DMS153 treated with DMSO at 0.1 percent for 48 hours (cell line): Measurements from ENCODE around the gene PDCD1.
"Not testable (repeated sequence)": the region's sequence is repeated elsewhere in the genome, so short reads cannot be mapped to it uniquely, and the experiment has no call there.

Experiments used
- DNase-seq: peaks from one replicate; lab custom pipeline; 2025; ENCODE audit not compliant: unreplicated experiment; lab: John Stamatoyannopoulos, UW

The PDCD1 gene

DNA sequence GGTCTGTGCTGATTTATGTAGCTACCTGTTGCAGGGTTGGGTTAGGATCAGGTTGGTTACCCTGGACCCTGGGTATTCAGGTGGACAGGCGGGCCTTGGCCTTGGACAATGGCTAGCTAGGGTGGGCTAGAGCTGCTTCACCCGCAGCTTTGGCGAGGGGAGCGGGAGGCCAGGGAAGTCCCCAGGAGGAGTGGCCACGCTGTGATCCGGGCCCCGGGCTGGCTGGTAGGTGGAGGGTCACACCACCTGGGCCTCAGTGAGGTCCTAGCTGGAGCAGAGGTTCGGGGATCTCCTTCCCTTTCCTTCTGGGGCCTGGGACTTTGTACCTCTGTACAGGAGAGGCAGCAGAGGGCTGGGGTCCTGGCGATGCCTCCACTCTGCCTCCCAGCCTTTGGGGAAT, 20.6 kb upstream of the PDCD1 start:
- DNase-seq, result no peak

DNA sequence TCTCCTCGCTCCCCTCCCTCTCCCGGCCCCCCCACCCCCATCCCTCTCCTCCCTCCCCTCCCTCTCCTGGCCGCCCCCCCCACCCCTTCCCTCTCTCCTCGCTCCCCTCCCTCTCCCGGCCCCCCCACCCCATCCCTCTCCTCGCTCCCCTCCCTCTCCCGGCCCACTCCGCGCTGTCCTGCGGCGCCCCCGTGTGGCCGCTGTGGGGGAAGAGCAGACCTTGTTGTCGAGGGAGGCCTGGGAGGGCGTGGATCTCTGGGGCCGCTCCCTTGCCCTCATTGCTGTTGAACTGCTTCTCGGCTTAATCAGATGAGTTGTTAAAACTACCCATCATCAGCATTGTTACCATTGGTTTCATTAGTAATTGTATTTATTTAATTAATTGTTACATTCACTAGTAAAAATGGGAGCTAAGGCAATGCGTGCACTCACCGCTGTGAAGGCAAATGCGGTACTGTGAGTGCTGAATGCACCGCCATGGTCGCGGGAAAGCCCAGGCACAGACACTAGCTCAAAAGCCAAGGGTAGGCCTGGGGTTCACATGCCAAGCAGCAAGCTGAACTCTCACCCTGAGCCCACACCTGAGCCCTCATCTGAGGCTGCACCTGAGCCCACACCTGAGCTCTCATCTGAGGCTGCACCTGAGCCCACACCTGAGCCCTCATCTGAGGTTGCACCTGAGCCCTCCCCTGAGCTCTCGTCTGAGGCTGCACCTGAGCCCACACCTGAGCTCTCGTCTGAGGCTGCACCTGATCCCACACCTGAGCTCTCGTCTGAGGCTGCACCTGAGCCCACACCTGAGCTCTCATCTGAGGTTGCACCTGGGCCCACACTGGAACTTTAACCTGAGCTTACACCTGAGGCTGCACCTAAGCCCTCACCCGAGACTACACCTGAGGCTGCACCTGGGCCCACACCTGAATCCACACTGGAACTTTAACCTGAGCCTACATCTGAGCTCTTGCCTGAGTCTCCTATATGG, 19.6 kb upstream of the PDCD1 start:
- no peak for DNase-seq

DNA sequence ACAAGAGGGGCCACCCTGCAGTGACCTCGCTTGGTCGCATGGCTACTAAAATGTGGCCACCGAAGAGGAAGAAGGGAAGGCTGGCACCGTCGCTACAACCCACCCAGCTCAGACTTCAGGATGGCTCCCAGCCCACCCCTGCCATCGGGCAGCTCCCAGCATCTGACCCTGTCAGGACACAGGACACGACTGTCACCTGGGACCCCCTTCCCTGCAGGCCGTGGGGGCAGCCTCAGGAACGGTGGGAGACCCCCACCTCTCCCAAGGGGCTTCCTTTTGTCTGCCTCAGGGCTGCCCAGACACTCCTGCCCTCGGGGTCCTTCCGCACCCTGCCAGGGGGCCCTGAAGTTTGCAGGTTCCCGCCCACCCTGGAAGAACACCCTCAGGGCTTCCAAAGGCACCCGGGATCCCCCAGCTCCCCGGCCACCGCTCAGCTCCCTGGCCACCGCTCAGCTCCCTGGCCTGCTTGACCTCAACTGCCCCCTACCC, 18.5 kb upstream of the PDCD1 start:
- no peak for DNase-seq

DNA sequence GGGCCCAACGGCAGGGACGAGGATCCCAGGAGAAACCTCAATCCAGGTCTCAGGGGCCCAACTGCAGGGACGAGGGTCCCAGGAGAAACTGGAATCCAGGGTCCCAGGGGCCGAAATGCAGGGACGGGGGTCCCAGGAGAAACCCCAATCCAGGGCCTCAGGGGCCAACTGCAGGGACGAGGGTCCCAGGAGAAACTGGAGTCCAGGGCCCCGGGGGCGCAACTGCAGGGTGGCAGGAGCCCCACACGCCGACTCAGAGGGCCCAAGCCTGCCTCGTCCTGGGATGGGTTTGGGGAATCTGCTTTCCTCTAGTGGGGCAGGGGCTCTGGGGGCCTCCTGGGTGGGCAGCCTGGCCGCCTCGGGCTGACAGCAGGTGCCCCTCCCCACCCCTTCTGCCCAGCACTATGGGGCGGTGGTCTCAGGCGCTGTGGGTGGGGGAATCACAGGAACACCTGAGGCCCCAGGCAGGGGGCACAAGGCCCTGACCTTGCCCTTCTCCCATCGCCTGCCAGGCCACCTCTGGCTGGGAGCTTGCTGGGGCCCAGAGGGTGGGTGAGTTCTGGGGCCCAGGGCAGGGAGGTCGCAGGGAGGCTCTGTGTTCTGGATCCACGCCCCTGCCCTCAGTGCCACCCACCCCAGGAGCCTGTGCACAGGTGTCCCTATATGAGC, 18.0 kb upstream of the PDCD1 start:
- DNase-seq, result no peak

DNA sequence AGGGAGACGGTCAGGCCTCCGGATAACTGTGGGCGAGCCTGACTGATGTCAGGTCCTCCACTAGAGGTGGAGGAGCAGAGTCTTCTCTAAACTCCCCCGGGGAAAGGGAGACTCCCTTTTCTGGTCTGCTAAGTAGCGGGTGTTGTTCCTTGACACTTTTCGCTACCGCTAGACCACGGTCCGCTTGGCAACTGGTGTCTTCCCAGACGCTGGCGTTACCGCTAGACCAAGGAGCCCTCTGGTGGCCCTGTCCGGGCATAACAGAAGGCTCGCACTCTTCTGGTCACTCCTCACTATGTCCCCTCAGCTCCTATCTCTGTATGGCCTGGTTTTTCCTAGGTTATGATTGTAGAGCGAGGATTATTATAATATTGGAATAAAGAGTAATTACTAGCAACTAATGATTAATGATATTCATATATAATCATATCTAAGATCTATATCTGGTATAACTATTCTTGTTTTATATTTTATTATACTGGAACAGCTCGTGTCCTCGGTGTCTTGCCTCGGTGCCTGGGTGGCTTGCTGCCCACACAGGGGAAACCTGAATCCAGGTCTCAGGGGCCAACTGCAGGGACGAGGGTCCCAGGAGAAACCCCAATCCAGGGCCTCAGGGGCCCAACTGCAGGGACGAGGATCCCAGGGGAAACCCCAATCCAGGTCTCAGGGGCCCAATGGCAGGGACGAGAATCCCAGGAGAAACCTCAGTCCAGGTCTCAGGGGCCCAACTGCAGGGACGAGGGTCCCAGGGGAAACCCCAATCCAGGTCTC, 17.2 kb upstream of the PDCD1 start:
- not testable (repeated sequence) for DNase-seq

DNA sequence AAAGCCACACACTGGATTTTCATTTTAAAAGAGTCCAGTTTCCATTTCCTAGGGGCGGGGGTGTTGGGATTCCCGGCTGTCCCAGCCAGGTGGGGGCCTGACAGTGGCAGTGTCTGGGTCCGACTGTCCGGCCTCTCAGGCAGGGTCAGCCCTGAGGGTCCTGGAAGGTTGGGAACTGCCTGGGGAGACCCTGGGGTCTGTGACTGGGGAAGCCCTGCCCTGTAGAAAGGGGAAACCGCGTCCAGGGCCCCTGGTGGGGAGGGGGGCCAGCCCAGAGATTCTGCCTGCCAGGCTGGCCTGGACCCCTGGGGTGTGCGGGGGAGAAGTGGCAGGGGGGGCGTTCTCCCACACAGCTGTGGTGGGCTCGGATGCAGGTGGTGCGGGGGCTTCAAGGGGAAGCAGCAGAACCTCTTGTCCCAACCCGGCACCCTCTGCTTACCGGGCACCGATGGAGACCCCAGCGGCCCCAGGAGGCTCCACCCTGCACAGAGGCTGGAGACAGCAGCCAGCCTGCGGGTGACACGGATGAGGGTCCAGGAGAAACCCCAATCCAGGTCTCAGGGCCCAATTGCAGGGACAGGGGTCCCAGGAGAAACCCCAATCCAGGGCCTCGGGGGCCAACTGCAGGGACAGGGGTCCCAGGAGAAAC, 15.7 kb upstream of the PDCD1 start:
- DNase-seq, result no peak

DNA sequence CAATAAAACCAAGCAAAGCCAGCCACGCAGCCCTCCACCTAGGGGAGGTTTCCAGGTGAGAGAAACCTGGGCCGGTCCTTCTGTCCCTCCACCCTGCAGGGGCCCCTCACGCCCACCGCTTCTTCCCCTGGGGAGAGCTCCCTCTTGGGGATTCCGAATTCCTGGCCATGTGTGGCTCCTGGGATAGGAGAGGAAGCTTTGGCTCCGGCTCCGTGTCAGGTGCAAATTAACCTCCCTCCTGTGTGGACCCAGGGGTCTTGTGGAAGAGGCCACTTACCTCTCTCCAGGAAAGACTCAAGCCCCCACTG, 15.1 kb upstream of the PDCD1 start:
- DNase-seq, result no peak

DNA sequence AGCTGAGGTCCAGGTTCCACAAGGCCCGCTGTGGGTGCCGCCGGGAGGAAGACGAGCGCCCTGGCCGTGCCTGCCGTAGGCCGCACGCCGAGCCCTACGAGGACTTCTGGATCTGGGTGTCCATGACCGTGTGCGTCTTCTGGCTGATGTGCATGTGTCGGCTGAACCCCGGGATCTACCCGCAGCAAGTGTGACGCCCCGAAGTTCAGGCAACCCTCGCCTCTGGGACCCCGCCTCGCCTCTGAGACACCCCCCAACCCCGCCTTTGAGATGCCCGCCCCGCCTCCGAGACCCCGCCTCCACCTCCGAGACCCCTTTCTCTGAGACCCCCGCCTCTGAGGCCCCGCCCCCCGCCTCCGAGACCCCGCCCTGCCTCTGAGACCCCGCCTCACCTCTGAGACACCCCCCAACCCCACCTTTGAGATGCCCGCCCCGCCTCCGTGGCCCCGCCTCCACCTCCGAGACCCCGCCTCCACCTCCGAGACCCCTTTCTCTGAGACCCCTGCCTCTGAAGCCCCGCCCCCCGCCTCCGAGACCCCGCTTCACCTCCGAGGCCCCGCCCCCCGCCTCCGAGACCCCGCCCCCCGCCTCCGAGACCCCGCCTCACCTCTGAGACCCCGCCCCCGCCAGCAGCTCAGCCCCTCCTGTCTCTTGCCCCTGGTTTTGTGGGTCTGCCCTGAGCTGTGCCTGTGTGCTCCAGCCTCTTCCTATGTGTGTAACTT, 14.5 kb upstream of the PDCD1 start:
- no peak for DNase-seq

DNA sequence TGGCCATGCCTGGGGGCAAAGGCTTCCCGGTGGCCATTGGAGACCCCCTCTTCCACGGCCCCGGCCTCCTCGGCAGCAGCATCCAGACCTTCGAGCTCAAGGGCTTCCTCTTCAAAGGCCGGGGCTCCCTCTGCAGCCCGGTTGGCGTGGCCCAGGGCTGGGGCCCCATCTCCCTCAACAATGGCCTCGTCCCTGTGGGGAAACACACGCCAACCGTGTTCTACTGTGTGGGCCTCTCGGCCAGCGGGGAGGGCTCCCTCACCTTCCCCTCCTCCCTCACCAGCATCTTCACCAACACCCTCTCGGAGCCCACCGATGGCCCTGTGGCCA, 13.6 kb upstream of the PDCD1 start:
- no peak for DNase-seq

DNA sequence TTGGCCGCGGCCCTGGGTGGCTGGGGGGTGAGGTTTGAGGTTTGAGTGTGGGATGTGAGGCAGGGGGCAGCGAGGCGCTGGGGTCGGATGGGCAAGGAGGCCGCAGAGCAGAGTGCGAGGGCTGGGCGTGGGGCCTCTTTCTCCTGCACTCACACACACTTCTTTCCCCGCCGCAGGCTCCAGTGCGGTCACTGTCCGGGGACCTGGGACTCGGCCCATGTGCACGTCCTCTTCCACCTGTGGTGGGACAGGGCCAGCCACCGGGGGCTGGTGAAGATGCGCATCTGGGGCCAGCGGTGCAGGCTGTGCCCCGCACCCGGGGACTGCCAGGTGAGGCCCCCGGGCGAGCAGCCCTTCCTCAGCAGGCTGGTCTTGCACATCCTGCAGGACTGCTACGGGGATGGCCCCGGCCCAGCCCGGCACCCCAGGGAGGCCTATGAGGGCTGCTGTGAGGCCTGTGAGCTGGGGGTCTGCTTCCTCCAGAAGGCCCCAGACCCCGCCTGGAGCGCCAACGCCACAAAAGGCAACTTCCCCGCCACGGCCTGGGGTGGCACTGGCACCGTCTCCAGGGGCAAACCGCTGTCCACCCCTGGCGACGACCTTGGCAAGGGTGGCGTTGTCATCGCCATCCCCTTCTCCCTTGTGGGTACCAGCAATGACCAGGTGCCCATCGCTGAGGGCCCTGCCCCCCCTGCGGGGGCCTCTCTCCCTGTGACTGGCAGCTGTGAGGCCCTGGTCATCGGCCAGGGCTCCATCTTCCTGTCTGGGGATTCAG, 13.0 kb upstream of the PDCD1 start:
- no peak for DNase-seq

DNA sequence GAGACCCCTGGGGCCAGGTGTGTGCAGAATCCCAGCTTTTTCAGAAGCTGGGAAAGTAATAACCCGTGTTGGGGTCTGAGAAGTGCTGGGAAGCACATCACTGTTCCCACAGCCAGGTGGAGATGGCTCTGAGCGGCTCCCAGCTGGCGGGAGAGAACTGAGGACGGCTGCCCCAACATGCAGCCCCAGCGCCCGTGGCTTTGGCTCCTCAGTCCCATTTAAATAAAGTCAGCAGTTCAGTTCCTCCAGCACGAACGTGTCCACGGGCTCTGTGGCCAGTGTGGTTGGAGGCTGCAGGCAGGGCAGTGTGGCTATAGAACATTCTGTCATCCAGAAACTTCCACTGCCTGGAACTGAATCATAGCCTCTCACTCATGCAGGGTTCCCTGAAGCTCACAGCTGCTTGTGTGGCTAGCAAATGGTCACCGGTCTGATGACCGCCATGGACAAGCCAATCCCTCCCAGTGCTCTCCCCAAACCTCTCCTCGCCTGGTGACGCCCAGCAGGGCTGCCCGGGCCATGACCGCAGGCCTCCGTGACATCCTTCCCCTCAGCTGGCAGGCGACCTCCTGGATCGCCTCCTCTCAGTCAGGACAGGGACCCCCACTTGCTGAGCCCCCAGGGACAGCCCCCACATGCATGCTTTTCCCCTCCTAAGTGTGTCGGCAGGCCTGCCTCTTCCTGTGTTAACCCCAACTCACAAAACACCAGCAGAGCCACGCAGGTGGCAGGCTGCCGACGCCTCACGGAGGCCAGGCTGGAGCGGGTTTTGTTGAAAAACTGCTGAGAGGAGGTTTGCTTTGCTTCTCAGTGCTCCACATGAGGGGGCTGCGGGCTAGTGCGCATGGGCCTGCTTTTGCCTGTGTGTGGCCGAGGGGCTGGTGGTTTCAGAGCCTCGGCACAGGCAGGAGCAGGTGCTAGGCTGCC, 12.2 kb upstream of the PDCD1 start:
- no peak for DNase-seq

DNA sequence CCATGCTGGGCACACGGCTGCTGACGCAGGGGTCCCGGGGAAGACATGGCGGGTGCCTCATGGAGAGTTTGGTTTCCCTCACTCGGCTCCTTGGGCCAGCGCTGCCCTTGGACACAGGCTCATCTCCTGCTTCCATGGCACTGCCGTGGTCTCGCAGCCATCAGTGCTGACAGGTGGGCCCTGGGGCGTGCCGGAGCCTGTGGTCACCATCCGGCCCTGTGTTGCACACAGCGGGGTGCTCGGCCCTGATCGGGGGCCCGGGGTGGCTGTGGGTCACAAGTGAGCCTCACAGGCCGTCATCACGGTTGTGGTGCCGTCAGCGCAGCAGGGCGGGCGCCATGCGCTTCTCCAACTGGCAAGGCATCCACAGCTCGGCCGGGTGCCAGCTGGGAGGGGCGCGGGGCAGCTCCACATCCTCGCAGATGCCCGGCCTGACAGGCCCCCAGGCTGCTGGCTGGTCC, 11.4 kb upstream of the PDCD1 start:
- no peak for DNase-seq

DNA sequence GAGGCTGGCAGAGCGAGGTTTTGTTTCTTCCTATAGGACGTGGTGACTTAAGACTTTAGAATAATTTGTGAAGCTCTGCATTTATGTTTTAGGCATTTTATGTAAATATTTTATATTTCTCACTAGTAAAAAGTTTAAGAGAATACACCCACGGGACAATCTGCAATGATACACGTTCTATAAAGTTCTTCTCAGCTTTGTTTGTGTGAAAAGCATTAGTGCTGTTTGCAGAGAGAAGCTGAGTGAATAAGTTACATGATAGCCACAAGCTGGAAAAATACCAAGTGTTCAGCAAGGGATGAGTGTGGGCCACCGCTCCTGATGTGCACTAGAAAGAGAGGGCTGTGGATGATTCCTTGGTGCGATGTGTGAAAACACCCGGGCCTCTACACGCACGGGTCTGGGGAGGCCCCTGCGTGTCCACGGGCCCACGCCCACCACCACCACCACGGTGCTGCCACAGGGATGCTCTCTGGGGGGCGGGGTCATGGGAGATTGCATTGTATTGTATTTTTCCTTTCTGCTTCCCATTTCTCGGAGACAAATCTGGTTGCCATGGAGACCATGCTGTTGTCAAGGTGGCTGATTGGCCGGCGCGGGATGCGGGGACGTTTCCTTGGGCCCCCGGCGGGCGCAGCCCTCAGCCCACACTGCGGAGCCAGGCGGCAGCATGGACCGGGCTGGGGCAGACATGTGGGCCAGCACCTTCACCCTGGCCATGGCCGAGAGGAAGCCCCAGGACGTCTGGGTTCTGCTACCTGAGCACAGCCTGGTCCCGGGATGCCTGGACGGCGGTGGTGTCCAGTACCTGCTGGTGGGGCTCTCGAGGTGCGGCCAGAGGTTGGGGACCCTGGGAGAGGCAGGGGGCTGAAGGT, 10.6 kb upstream of the PDCD1 start, which contains the start of gene RTP5:
RTP5 (plus strand) TSS at position 643 of the 875 bp plus-strand sequence; CDS start at position 671, 28 bp downstream.
- DNase-seq, result no peak

DNA sequence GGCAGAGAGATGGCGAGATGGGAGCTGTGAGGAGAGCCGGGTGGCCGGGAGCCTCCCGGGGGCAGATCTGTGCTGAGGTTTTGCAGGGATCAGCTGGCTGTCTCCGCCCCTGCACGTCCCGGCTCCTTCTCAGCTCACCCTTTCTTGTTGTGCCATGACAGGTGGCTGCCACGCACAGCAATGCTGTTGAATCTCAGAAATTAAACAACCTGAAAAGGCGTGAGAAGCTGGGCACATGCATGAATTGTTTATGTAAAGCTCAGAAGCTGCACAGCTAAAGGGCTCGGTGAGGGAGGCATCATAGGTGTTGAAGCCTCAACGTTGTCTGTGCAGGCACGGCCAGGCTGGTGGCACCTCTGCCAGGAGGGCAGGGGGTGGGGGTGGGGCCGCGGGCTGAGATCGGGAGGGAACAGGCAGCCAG, 10.0 kb upstream of the PDCD1 start:
- DNase-seq, result no peak

DNA sequence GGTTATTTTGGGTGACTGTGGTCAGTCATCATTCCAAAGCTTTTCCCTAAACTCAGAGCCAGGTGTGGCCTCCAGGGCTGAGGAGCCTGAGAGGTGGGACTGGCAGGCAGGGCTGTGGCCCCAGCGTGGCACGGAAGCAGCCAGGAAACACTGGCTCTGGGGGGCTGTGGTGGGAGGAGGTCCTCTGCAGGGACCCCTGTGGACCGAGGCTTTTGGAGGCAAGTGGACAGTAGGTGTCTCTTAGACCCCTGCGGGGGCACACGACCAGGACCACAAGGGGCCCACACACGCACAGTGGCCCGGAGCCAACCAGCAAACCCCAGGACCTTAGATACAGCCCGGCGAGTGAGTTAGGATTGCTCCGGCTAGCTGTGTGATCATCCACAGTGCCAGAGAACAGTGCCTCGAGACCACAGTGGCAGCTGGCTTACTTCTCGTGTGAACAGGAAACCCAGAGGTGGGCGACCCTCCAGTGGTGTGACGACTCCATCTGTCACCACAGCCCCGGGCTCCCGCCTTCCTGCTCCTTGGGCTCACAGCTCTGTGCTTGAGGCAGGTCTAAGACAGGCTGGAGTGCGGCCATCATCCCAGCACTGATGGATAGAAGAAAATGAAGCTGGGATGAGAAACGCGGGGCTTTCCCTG, 9.2 kb upstream of the PDCD1 start:
- DNase-seq, result no peak

DNA sequence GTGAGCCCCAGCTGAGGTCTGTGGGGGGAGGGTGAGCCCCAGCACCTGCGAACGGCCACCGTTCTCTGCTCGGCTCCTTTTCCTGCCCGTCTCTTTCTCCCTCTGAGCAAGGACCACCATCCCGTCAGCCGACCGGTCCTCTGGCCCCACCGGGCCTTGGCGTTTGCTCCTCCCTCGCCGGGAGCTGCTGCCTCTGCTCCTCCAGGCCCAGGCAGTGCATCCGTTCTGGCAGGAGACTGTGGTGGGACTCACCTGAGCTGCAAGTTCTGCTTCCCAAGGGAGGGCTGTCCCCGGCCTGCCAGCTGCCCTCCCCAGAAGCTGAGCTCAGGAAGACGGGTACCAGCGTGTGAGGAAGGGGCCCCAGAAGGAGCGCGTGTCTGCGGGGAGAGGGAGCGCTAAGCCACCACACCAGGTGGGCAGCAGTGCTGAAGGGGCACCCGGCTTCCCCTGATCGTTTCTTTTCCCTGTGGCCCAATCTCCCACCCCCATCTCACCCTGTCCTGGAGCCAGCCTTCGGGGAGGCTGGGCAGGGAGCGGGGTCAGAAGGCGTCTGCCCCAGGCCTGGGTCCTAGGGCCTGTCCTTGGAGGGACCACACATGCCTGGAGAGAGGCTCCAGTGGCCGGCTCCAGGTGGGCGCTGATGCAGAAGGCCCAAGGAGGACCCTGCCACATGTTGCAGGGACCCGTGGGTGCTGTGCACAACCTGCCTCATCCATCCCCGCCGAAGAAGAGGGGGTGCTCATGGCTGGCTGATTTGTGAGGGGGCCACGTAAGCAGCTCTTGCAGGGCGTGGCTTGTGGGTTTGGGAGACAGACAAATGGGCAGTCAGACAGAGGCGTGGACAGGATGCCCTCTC, 8.3 kb upstream of the PDCD1 start:
- no peak for DNase-seq
